Measurements from ENCODE around the gene MAP3K7. TPM values are rescaled to one million over a fixed set of nuclear protein-coding genes. Genes with fewer than 3 reads are reported as not detected.

The MAP3K7 gene
- total RNA-seq, 1 donor from 2014 or later, result 35.9 TPM

GRCh38 chr6:90559931-90560330 is 26.9 kb downstream of the MAP3K7 start:
- H3K4me3 Mint-ChIP-seq, result no peak overlapping the region
- H3K36me3 Mint-ChIP-seq, result peaks cover 50% of the 10 kb centered on the region
- H3K4me1 Mint-ChIP-seq, result no peaks in the 10 kb centered on the region
- no peaks in the 10 kb centered on the region for H3K27me3 Mint-ChIP-seq (ENCODE audit: low read depth)
- TF ChIP-seq CTCF (IDR thresholded peaks at IDR 0.05; ENCODE audit: unreplicated experiment), result no peak
- H3K9me3 Mint-ChIP-seq, result peaks cover 22% of the 10 kb centered on the region
- no peak overlapping the region for H3K27ac Mint-ChIP-seq
- DNase-seq (ENCODE audit: low spot score in 2 of 2, unreplicated experiment in 2 of 2), result no peak

DNA sequence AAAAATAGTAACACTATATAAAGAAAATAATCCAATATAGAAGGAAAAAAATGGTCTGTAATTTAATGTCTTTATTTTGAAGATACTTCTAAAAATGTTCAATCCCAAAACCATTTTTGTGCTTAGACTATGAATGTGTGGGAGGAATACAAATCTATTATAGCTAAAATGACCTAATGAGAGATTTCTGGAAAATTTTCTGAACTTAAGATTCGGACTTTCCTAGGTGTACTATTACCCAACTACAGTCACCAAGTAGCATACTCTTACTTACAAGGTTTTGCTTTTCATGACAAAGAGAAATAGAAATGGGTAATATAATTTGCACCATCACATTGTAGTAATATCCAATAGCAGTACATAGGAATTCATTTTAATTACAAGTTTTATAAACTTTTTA is 29.9 kb downstream of the MAP3K7 start:
- Mint-ChIP-seq H3K9me3 (peaks cover 3% of the 10 kb centered on the region), H3K4me1 (no peaks in the 10 kb centered on the region), H3K27me3 (ENCODE audit: low read depth) (no peaks in the 10 kb centered on the region), H3K36me3 (peaks cover 36% of the 10 kb centered on the region), H3K4me3 (no peak overlapping the region), H3K27ac (no peak overlapping the region)
- no peak for DNase-seq (ENCODE audit: low spot score in 2 of 2, unreplicated experiment in 2 of 2)
- TF ChIP-seq CTCF (IDR thresholded peaks at IDR 0.05; ENCODE audit: unreplicated experiment), result no peak

- TF ChIP-seq CTCF (IDR thresholded peaks at IDR 0.05; ENCODE audit: unreplicated experiment), result no peak
- no peak overlapping the region for H3K4me3 Mint-ChIP-seq
- H3K36me3 Mint-ChIP-seq, result peaks cover 52% of the 10 kb centered on the region
Measured at GRCh38 chr6:90547991-90548390, 38.9 kb downstream of the MAP3K7 start.

GRCh38 chr6:90547079-90547478 is 39.8 kb downstream of the MAP3K7 start:
- Mint-ChIP-seq H3K27ac (peak overlapping the region; percentile 2), H3K4me1 (no peaks in the 10 kb centered on the region), H3K36me3 (peaks cover 47% of the 10 kb centered on the region)

More at GRCh38 chr6:90547991-90548390, 38.9 kb downstream of the MAP3K7 start:
- Mint-ChIP-seq H3K27ac (no peak overlapping the region), H3K9me3 (no peaks in the 10 kb centered on the region), H3K27me3 (ENCODE audit: low read depth) (no peaks in the 10 kb centered on the region), H3K4me1 (no peaks in the 10 kb centered on the region)
- DNase-seq (ENCODE audit: low spot score in 2 of 2, unreplicated experiment in 2 of 2), result no peak

DNA sequence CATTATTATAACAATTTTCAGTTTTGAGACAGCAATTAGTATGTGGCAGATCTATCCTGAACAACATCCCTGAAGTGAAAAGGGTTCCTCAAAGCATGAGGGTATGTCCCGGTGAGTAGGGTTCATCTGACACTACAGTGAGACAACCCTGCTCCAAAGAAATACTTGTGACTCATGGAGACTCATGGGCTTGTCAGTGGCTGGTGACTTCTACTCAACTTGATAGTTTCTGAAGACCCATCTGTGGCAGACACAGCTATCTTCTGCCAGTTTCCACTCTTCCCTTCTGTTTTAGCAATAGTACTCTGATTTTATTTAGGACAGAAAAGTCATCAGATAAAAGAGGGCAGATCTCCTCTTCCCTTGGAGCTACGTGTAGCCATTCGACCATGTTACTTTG is 41.4 kb downstream of the MAP3K7 start:
- Mint-ChIP-seq H3K4me1 (no peaks in the 10 kb centered on the region), H3K9me3 (no peaks in the 10 kb centered on the region), H3K36me3 (peaks cover 44% of the 10 kb centered on the region), H3K27ac (no peak overlapping the region), H3K4me3 (no peak overlapping the region), H3K27me3 (ENCODE audit: low read depth) (no peaks in the 10 kb centered on the region)
- no peak for TF ChIP-seq CTCF (IDR thresholded peaks at IDR 0.05; ENCODE audit: unreplicated experiment)
- DNase-seq (ENCODE audit: low spot score in 2 of 2, unreplicated experiment in 2 of 2), result no peak

More at GRCh38 chr6:90547079-90547478, 39.8 kb downstream of the MAP3K7 start:
- H3K9me3 Mint-ChIP-seq, result no peaks in the 10 kb centered on the region
- no peak overlapping the region for H3K4me3 Mint-ChIP-seq
- H3K27me3 Mint-ChIP-seq (ENCODE audit: low read depth), result no peaks in the 10 kb centered on the region
- DNase-seq (ENCODE audit: low spot score in 2 of 2, unreplicated experiment in 2 of 2), result no peak
- no peak for TF ChIP-seq CTCF (IDR thresholded peaks at IDR 0.05; ENCODE audit: unreplicated experiment)

DNA sequence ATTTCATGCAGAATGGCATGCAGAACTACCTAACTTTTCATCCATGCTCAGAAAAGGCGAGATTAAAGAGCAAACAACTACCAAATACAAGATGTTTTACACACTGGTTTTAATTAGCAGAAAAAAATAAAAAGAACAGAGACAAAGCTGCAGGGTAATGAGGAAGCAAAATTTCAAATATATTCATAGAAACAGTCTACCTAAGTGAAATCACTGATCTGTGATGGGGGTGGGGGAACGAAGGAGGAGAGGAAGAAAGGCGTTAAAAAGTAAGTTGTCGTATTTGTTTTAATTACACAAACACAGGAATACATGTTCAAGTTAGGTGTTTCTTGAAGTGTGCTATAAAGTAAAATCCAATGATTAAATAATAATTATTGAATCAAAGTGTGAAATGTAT is 42.1 kb downstream of the MAP3K7 start:
- H3K27me3 Mint-ChIP-seq (ENCODE audit: low read depth), result no peaks in the 10 kb centered on the region
- H3K4me1 Mint-ChIP-seq, result peaks cover under 1% of the 10 kb centered on the region
- H3K36me3 Mint-ChIP-seq, result peaks cover 44% of the 10 kb centered on the region
- no peak overlapping the region for H3K4me3 Mint-ChIP-seq
- TF ChIP-seq CTCF (IDR thresholded peaks at IDR 0.05; ENCODE audit: unreplicated experiment), result no peak
- H3K9me3 Mint-ChIP-seq, result no peaks in the 10 kb centered on the region
- no peak overlapping the region for H3K27ac Mint-ChIP-seq
- DNase-seq (ENCODE audit: low spot score in 2 of 2, unreplicated experiment in 2 of 2), result no peak
